K562 (cell line): Measurements from ENCODE around the gene COL9A3. TPM values are rescaled to one million over a fixed set of nuclear protein-coding genes. Genes with fewer than 3 reads are reported as not detected.

Source experiments
- ATAC-seq: fragments of 200-7000 bp; cut with Tn5 transposase; 3 replicates; pipeline ENCODE4 v1.9.1; 2020; ENCODE audit warnings: moderate library complexity
- BruUV-seq: library from RNA; stranded (reverse); fragments of 400-500 nt; replicated peaks from 2 replicates; lab custom pipeline; 2021; lab: Mats Ljungman, UMichigan
- CTCF ChIA-PET: fragments of 300-600 bp; formaldehyde crosslinking; extraction: SDS; loops from one replicate; lab custom pipeline; 2021; ENCODE audit warnings: low intra/inter-chr PET ratio; lab: Yijun Ruan, JAX
- POLR2A ChIA-PET: fragments of 300-600, 350-650 bp; sonication (Branson Sonifier 250); formaldehyde crosslinking; extraction: SDS; loops from one replicate; lab custom pipeline; 2021; ENCODE audit warnings: antibody characterized with exemption, inconsistent platforms; lab: Yijun Ruan, JAX
- DNase-seq, 4 experiments: peaks; one replicate each; pipeline versions ENCODE4 v3.0.0 to v3.0.0-alpha.2; 2011 to 2018; ENCODE audit warnings: low spot score in 3 of 4, mixed read lengths in 3 of 4; ENCODE audit errors: extremely low read depth in 1 of 4
- FAIRE-seq: peaks from 2 replicates; lab custom pipeline; 2011; peaks lifted over from hg19 to GRCh38; lab: Jason Lieb, UNC
- H2AFZ ChIP-seq: 2 replicates; pipeline ENCODE4 v1.6.0; 2011; ENCODE audit warnings: low read depth, low read length, control low read depth, inconsistent platforms
- H3K27ac ChIP-seq: fragments of 200-600 bp; 3 replicates; pipeline ENCODE4 v1.8.0; 2011; ENCODE audit warnings: low read depth, mild to moderate bottlenecking, control low read depth, inconsistent platforms, low read length, moderate library complexity, mixed read lengths; ENCODE audit errors: extremely low read depth
- H3K27me3 ChIP-seq, 2 experiments: fragments of 300-600 bp in 1 of 2; 2 replicates in 1 of 2; 3 replicates in 1 of 2; pipeline versions ENCODE4 v1.6.0 to v1.8.0; 2011; ENCODE audit warnings: inconsistent platforms in 2 of 2, low read length in 2 of 2, mild to moderate bottlenecking in 1 of 2, mixed read lengths in 1 of 2, moderate library complexity in 1 of 2; ENCODE audit not compliant: control insufficient read depth in 2 of 2, insufficient read depth in 2 of 2
- H3K36me3 ChIP-seq: fragments of 300-600 bp; 3 replicates; pipeline ENCODE4 v1.8.0; 2011; ENCODE audit warnings: mild to moderate bottlenecking, low read length, inconsistent platforms; ENCODE audit not compliant: control insufficient read depth, insufficient read depth
- H3K4me1 ChIP-seq, 2 experiments: fragments of 200-600 bp in 1 of 2; replicated peaks in 1 of 2; 2 replicates in 1 of 2; 3 replicates in 1 of 2; pipeline versions ENCODE4 v1.5.1 to v1.8.0; 2011; ENCODE audit warnings: inconsistent platforms in 2 of 2, low read length in 2 of 2, mild to moderate bottlenecking in 1 of 2, mixed read lengths in 1 of 2, moderate library complexity in 1 of 2; ENCODE audit not compliant: control insufficient read depth in 2 of 2, insufficient read depth in 2 of 2
- H3K4me2 ChIP-seq: 2 replicates; pipeline ENCODE4 v1.6.1; 2011; ENCODE audit warnings: low read length, control low read depth, inconsistent platforms, mixed read lengths; ENCODE audit not compliant: insufficient read depth
- H3K4me3 ChIP-seq: fragments of 200-600 bp; sonication (generic), shearing (Covaris generic); 2 replicates; pipeline ENCODE4 v1.5.1; 2016; ENCODE audit warnings: control low read depth, inconsistent platforms
- H3K79me2 ChIP-seq: fragments of 200-600 bp; 3 replicates; pipeline ENCODE4 v1.8.0; 2011; ENCODE audit warnings: low read length, inconsistent platforms; ENCODE audit not compliant: control insufficient read depth, insufficient read depth
- H3K9ac ChIP-seq, 2 experiments: 2 replicates each; pipeline versions ENCODE4 v1.6.0 to v1.6.1; 2011; ENCODE audit warnings: low read depth in 2 of 2, low read length in 2 of 2, control low read depth in 1 of 2, inconsistent platforms in 1 of 2, mild to moderate bottlenecking in 1 of 2, mixed read lengths in 1 of 2; ENCODE audit not compliant: insufficient read depth in 1 of 2
- H3K9me1 ChIP-seq: one replicate; pipeline ENCODE4 v1.6.0; 2011; ENCODE audit warnings: inconsistent platforms, mild to moderate bottlenecking, low read length, moderate library complexity; ENCODE audit not compliant: control insufficient read depth, insufficient read depth
- H3K9me3 ChIP-seq: replicated peaks from 2 replicates; pipeline ENCODE4 v1.5.1; 2011; ENCODE audit warnings: low read depth, low read length, inconsistent platforms; ENCODE audit not compliant: control insufficient read depth, insufficient read depth
- H4K20me1 ChIP-seq: replicated peaks from 2 replicates; pipeline ENCODE4 v1.6.1; 2011; ENCODE audit warnings: low read length, inconsistent platforms, mixed read lengths; ENCODE audit not compliant: control insufficient read depth, insufficient read depth
- CEBPB ChIP-seq: fragments of 450-650 bp; IDR thresholded peaks from 2 replicates; pipeline ENCODE4 v1.6.1; 2016; ENCODE audit warnings: missing genetic modification characterization, missing compliant biosample characterization
- DACH1 ChIP-seq: fragments of 450-650 bp; IDR thresholded peaks from 2 replicates; pipeline ENCODE4 v1.6.1; 2018; ENCODE audit not compliant: partially characterized antibody
- DIDO1 ChIP-seq: fragments of 450-650 bp; IDR thresholded peaks from 2 replicates; pipeline ENCODE4 v1.6.1; 2016; ENCODE audit warnings: low read depth, missing biosample characterization, missing genetic modification characterization
- DPF2 ChIP-seq: fragments of 450-650 bp; IDR thresholded peaks from 2 replicates; pipeline ENCODE4 v1.6.1; 2016
- ETS1 ChIP-seq: conservative IDR thresholded peaks from 2 replicates; pipeline ENCODE4 v1.6.1; 2011; ENCODE audit warnings: low read depth, mild to moderate bottlenecking, low read length; ENCODE audit not compliant: control insufficient read depth
- HDAC2 ChIP-seq: fragments of 450-650 bp; IDR thresholded peaks from 2 replicates; pipeline ENCODE4 v1.6.1; 2016; ENCODE audit warnings: mild to moderate bottlenecking
- HDGF ChIP-seq: fragments of 450-650 bp; IDR thresholded peaks from 2 replicates; pipeline ENCODE4 v1.6.1; 2016
- HSF4 ChIP-seq: fragments of 250-450 bp; sonication (Bioruptor Pico); IDR thresholded peaks from 2 replicates; pipeline ENCODE4 v2.1.2; 2022; ENCODE audit warnings: mild to moderate bottlenecking, moderate library complexity, borderline replicate concordance
- KDM1A ChIP-seq, 2 experiments: fragments of 450-650 bp; IDR thresholded peaks; 2 replicates each; pipeline ENCODE4 v1.6.1; 2016; ENCODE audit warnings: mild to moderate bottlenecking in 2 of 2
- MAX ChIP-seq: sonication (generic); formaldehyde crosslinking; IDR thresholded peaks from 2 replicates; pipeline ENCODE4 v1.9.0; 2022; ENCODE audit warnings: mild to moderate bottlenecking, missing genetic modification reagents
- MYNN ChIP-seq, 2 experiments: sonication (generic); formaldehyde crosslinking in 1 of 2; IDR thresholded peaks; 2 replicates each; pipeline versions ENCODE4 v1.5.0 to v1.6.1; 2016 to 2020; ENCODE audit warnings: antibody characterized with exemption in 1 of 2, missing genetic modification reagents in 1 of 2
- NR3C1 ChIP-seq: sonication (generic); formaldehyde crosslinking; IDR thresholded peaks from 2 replicates; pipeline ENCODE4 v1.8.1; 2022; ENCODE audit warnings: missing genetic modification reagents
- RCOR1 ChIP-seq, 2 experiments: IDR thresholded peaks; 2 replicates each; pipeline ENCODE4 v1.6.1; 2012; ENCODE audit warnings: low read depth in 2 of 2, low read length in 2 of 2, borderline replicate concordance in 1 of 2, improper control_type of control experiment in 1 of 2
- TSHZ1 ChIP-seq: fragments of 250-450 bp; sonication (Bioruptor Pico); IDR thresholded peaks from 2 replicates; pipeline ENCODE4 v1.4.0; 2020; ENCODE audit warnings: mild to moderate bottlenecking, moderate library complexity
- YBX1 ChIP-seq: fragments of 450-650 bp; IDR thresholded peaks from 2 replicates; pipeline ENCODE4 v1.7.1; 2016; ENCODE audit warnings: mild to moderate bottlenecking
- ZNF140 ChIP-seq: fragments of 250-450 bp; sonication (Bioruptor Pico); IDR thresholded peaks from 2 replicates; pipeline ENCODE4 v1.8.0; 2021; ENCODE audit warnings: moderate library complexity, mild to moderate bottlenecking, inconsistent platforms
- WGBS: fragments of 100-300 bp; shearing (Covaris generic); methylation state at CpG from one replicate; pipeline ENCODE4 v1.1.6; 2016; ENCODE audit warnings: low coverage, mixed read lengths; ENCODE audit not compliant: insufficient coverage; ENCODE audit errors: missing lambda C conversion rate; 5-methylcytosine and 5-hydroxymethylcytosine counted together
- in situ Hi-C: fragments of 300-500 bp; cut with MboI; formaldehyde crosslinking; loops from 4 replicates; pipeline ENCODE4 v1.15.0; 2018; ENCODE audit warnings: inconsistent platforms, mixed read lengths
- intact Hi-C: fragments of 100-400 bp; cut with micrococcal nuclease; formaldehyde crosslinking; loops from 2 replicates; pipeline ENCODE4 v1.14.2; 2022
- polyA plus RNA-seq, 8 experiments: library from polyadenylated mRNA; depleted of rRNA in 4 of 8; stranded (reverse) in 5 of 8; unstranded in 3 of 8; fragments of >200 nt; fragmentation: Nextera tagmentation in 2 of 8; fragmentation: Illumina TruSeq in 1 of 8; extraction: Ambion mirVana in 2 of 8; extraction: Trizol in 1 of 8; gene quantifications; 2 replicates each; pipeline versions ENCODE4 v1.2.1 to v1.2.3, GENCODE V29; 2011 to 2014; ENCODE audit warnings: inconsistent platforms in 1 of 8, missing spikeins in 1 of 8
- total RNA-seq, 7 experiments: library from RNA; depleted of rRNA in 6 of 7; stranded (reverse); fragments of >200 nt in 6 of 7; fragmentation: Illumina TruSeq in 2 of 7; extraction: Trizol in 2 of 7; gene quantifications; 2 replicates each; pipeline versions ENCODE4 v1.2.1 to v1.2.3, GENCODE V29; 2011 to 2021; ENCODE audit warnings: low replicate concordance in 1 of 7
- TF ChIP-seq, protein P1 (sequence below), 2 experiments: fragments of 450-650 bp; conservative IDR thresholded peaks; 2 replicates each; pipeline ENCODE4 v1.6.1; 2017; ENCODE audit warnings: mild to moderate bottlenecking in 2 of 2, moderate library complexity in 2 of 2

The COL9A3 gene
- total and polyA plus RNA-seq, 9 of the 15 experiments (the other 6 are each of a cell fraction or from before 2014, with no cell fraction given) = 0.14 to 3.6 (median 0.88) TPM; not detected in 1

DNA sequence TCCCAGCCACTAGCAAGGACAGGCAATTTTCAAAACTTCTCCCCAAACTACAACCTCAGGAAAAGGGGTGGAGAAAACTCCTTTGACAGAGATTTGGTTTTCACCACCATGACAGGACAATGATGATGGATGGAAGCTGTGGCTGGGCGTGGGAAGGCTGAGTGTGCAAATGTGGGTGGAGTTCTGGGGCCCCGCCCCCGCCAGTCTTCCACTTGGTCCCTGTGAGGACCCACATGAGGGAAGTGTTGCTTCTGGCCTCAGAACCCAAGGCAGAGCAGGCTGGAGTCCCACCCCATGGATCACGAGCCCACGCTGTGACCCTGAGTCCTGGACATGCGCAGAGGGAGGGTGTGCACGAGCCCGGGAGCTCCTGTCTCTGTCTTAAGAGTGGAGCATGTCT, 42.1 kb upstream of the COL9A3 start:
- WGBS = 15% methylated on average over 7 of the region's 8 CpGs
- H3K9me3 ChIP-seq = no peaks in the 10 kb centered on the region
- FAIRE-seq (peak; percentile 88), DNase-seq (peak; percentile 68 to 76 (median 74)), ATAC-seq (peak; percentile 67)
- POLR2A ChIA-PET = interaction anchor here (0.6 to 1.2 kb wide), 3 partner anchors 11 to 19 kb away, joined by 3 read pairs; no protein-coding TSS in a partner anchor
- H3K36me3 ChIP-seq = no peaks in the 10 kb centered on the region
- CTCF ChIA-PET = no interaction called here
- peaks cover 5% of the 10 kb centered on the region; the same call in 2 of the 3 replicates for H3K79me2 ChIP-seq
- peak overlapping the region; percentile 99; the same call in 1 of the 3 replicates for H3K27ac ChIP-seq
- H3K27me3 ChIP-seq = no peaks in the 10 kb centered on the region; a peak in 1 of 5 replicates
- peak overlapping the region; percentile 66 to 88; a peak in 3 of 4 replicates for H3K9ac ChIP-seq
- peaks cover 10% of the 10 kb centered on the region; the same call in 1 of the 2 replicates for H4K20me1 ChIP-seq
- in situ Hi-C loops (no loop called here), intact Hi-C loops (no loop called here)
- peak overlapping the region; percentile 10; the same call in 1 of the 2 replicates for H2AFZ ChIP-seq
- H3K4me3 ChIP-seq = peak overlapping the region; percentile 46; the same call in 1 of the 2 replicates
- peaks cover 20 to 77% of the 10 kb centered on the region in 2 experiments for H3K4me1 ChIP-seq
- peak overlapping the region; percentile 98 for H3K4me2 ChIP-seq
- BruUV-seq = no TSS peak
- no peaks in the 10 kb centered on the region for H3K9me1 ChIP-seq
- TF ChIP-seq HDAC2 (peak; percentile 36; the same call in 1 of the 2 replicates), ZNF140 (no peak), DPF2 (no peak), HSF4 (CRISPR knock-in tag) (no peak), KDM1A (IDR thresholded peaks at IDR 0.05) (peak; percentile 82), DACH1 (no peak), TSHZ1 (CRISPR knock-in tag) (peak; percentile 73; the same call in 1 of the 2 replicates), YBX1 (no peak), NR3C1 (CRISPR knock-in tag) (no peak), MYNN (IDR thresholded peaks at IDR 0.05) (peak; percentile 61; the same call in 1 of the 2 replicates), MYNN (CRISPR knock-in tag; IDR thresholded peaks at IDR 0.05) (no peak), DIDO1 (tag) (no peak), CEBPB (tag) (no peak), MAX (0 out of 2 replicates have a peak, but pooled peaks have one; percentile 43), RCOR1 (IDR thresholded peaks at IDR 0.05; ENCODE audit: borderline replicate concordance in 1 of 2, low read depth in 2 of 2, low read length in 2 of 2) (peak in 1 of 2 experiments; percentile 95; a peak in 3 of 4 replicates), ETS1 (0 out of 2 replicates have a peak, but pooled peaks have one; percentile 48), HDGF (no peak)
- TF ChIP-seq, protein P1, sequence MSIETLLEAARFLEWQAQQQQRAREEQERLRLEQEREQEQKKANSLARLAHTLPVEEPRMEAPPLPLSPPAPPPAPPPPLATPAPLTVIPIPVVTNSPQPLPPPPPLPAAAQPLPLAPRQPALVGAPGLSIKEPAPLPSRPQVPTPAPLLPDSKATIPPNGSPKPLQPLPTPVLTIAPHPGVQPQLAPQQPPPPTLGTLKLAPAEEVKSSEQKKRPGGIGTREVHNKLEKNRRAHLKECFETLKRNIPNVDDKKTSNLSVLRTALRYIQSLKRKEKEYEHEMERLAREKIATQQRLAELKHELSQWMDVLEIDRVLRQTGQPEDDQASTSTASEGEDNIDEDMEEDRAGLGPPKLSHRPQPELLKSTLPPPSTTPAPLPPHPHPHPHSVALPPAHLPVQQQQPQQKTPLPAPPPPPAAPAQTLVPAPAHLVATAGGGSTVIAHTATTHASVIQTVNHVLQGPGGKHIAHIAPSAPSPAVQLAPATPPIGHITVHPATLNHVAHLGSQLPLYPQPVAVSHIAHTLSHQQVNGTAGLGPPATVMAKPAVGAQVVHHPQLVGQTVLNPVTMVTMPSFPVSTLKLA (conservative IDR thresholded peaks at IDR 0.05) = peak in 1 of 2 experiments; percentile 33; a peak in 1 of 4 replicates
